T-helper 2 cell treated with Interferon-gamma antibody and Interleukin-4, amounts not matched to agents 5 μg/mL and 100 μg/mL, for 36 hours (primary cell): ENCODE measurements around the gene FAM111A.
A peak's percentile ranks its signal among the peaks of the same experiment; 100 is the strongest.

Source experiments
- DNase-seq: peaks from one replicate; pipeline ENCODE4 v3.0.0; 2021; ENCODE audit warnings: low spot score
- H3K27ac Mint-ChIP-seq: one replicate; pipeline ENCODE4 v1.8.0; 2021; ENCODE audit warnings: mild to moderate bottlenecking, mixed read lengths
- H3K27me3 Mint-ChIP-seq: one replicate; pipeline ENCODE4 v1.8.0; 2021; ENCODE audit warnings: low read depth, mixed read lengths
- H3K36me3 Mint-ChIP-seq: one replicate; pipeline ENCODE4 v1.8.0; 2021; ENCODE audit warnings: low read depth, mixed read lengths
- H3K4me1 Mint-ChIP-seq: one replicate; pipeline ENCODE4 v1.8.0; 2021; ENCODE audit warnings: low read depth, mixed read lengths
- H3K4me3 Mint-ChIP-seq: one replicate; pipeline ENCODE4 v1.8.0; 2022; ENCODE audit warnings: mild to moderate bottlenecking, moderate library complexity, mixed read lengths
- H3K9me3 Mint-ChIP-seq: one replicate; pipeline ENCODE4 v1.8.0; 2021; ENCODE audit warnings: mixed read lengths

The FAM111A gene

DNA sequence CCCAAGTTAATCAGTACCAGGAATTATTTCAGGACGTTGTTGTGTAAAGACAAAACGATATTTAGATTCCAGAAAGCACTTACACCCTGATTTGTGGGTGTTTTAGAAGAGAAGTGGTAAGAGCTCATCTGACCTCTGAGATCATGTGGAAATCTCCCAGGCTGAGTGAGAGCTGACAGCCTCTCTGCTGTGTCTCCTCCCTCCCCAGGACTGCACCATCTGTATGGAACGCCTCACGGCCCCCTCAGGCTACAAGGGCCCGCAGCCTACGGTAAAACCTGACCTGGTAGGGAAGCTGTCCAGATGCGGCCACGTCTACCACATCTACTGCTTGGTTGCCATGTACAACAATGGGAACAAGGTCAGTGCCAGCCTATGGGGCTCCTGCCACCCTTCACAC, 49.2 kb downstream of the FAM111A start:
- Mint-ChIP-seq H3K27me3 (peaks cover 5% of the 10 kb centered on the region), H3K4me1 (no peaks in the 10 kb centered on the region), H3K4me3 (no peak overlapping the region), H3K27ac (no peak overlapping the region), H3K36me3 (no peaks in the 10 kb centered on the region), H3K9me3 (no peaks in the 10 kb centered on the region)
- no peak for DNase-seq

DNA sequence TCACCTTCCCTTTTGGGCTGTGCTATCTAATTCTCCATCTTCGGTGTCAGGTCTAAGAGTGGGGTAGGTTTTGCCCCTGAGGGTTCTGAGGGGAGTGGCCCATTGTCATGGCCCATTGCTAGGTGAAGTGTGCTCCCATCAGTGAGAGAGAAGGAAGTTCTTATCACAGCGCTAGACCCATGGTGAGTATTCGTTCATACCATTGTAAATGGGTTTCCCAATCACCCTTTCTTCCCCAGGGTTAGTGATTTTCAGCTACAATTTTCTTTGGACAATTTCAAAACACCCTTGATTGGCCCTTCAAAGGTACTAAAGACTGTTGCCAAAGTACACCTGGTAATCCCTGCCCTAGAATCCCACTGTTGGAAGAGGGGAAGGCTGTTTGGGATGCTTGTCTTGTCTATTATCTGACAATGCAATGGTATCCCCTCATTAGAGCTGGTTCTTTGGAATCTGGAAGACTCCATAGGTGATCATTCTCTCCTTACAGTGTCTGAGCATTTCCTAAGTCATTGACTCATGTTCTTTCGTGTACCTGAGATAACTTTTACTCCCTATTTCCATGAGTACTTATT, 49.9 kb downstream of the FAM111A start:
- no peak overlapping the region for H3K27ac Mint-ChIP-seq
- no peak overlapping the region for H3K4me3 Mint-ChIP-seq
- DNase-seq: no peak
- peaks cover 5% of the 10 kb centered on the region for H3K27me3 Mint-ChIP-seq
- H3K36me3 Mint-ChIP-seq: no peaks in the 10 kb centered on the region
- no peaks in the 10 kb centered on the region for H3K9me3 Mint-ChIP-seq
- H3K4me1 Mint-ChIP-seq: no peaks in the 10 kb centered on the region

DNA sequence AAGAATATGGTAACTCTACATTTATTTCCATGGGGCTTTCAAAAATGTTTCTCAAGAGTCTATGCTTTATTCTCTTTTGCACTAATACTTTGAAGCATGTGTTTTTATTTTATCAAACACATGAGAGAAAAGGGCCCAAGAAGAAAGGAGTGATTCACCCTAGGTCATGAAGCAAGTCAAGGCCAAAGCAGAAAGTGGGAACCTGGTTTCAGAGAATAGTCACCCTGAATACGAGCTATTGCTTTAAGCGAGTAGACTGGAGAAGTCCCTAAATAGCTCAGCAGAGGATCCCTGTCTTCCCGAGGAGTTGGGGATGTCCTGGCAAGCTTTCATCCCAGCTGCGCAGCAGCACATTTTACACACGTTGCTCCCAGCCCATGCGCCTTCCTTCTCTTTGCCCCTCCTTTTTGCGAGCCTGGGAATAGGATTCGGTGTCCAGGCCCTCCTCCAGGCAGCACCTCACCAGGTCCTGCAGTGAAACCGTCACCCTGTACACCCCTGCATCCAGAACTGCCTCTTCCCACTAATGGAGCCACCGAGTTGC, 51.0 kb downstream of the FAM111A start:
- DNase-seq: no peak
- no peak overlapping the region for H3K27ac Mint-ChIP-seq
- H3K4me1 Mint-ChIP-seq: no peaks in the 10 kb centered on the region
- no peaks in the 10 kb centered on the region for H3K9me3 Mint-ChIP-seq
- H3K27me3 Mint-ChIP-seq: peaks cover 5% of the 10 kb centered on the region
- no peaks in the 10 kb centered on the region for H3K36me3 Mint-ChIP-seq
- no peak overlapping the region for H3K4me3 Mint-ChIP-seq

DNA sequence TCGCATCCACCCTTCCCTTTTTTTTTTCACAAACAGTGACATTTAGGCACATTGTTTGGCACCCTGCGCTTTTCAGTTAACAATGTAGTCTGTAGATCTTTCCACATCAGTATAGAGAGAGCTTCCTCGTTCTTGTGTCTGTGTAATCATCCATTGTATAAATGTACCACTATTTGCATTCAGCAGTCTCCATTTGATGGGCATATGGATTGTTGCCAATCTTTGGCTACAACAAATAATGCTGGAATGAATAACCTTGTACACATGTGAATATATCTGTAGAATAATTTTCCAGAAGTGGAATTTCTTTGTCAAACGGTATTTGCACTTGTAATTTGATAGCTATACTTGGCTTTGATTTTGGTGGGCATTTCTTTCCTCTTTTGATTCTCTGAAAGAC, 52.9 kb downstream of the FAM111A start:
- H3K27me3 Mint-ChIP-seq: peaks cover 5% of the 10 kb centered on the region
- no peaks in the 10 kb centered on the region for H3K36me3 Mint-ChIP-seq
- H3K4me1 Mint-ChIP-seq: no peaks in the 10 kb centered on the region
- H3K27ac Mint-ChIP-seq: no peak overlapping the region
- H3K9me3 Mint-ChIP-seq: no peaks in the 10 kb centered on the region
- DNase-seq: no peak
- H3K4me3 Mint-ChIP-seq: no peak overlapping the region

DNA sequence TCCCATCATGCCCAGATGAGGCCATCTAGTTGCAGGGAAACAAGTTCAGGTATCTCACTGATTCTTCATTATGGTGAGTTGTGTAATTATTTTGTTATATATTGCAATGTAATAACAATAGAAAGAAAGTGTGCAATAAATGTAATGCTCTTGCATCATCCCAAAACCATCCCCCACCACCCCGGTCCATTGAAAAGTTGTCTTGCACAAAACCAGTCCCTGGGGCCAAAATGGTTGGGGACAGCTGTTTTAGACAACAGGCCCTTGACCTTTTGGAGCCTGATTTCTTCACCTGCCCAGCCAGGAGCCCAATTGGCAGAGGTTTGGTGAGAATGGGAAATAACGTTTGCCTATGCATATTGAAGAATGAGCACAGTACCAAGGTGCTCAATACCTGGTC, 54.1 kb downstream of the FAM111A start:
- Mint-ChIP-seq H3K9me3 (no peaks in the 10 kb centered on the region), H3K27ac (no peak overlapping the region), H3K4me1 (no peaks in the 10 kb centered on the region), H3K4me3 (no peak overlapping the region), H3K36me3 (no peaks in the 10 kb centered on the region), H3K27me3 (peaks cover 2% of the 10 kb centered on the region)
- no peak for DNase-seq

DNA sequence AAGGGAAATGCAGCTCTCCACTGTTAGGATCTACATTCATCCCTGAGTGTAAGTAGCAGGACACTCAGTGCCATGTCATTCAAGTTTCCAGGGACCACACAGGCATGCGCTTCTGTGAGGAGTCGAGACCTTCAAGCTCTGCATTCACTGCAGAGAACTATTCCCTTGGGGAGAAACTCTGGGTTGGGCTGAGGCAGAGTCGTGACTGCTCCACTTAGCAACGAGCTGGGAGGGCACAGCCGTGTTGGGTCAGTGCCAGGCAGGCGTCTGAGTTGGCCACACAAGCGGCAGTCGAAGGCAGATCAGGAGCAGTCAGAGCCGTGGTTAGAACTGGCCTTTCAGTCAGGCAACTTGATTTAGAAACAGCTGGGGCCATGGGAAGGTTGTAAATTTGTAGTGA, 55.3 kb downstream of the FAM111A start:
- Mint-ChIP-seq H3K36me3 (no peaks in the 10 kb centered on the region), H3K27ac (no peak overlapping the region), H3K27me3 (peaks cover 2% of the 10 kb centered on the region), H3K4me1 (no peaks in the 10 kb centered on the region), H3K4me3 (no peak overlapping the region), H3K9me3 (no peaks in the 10 kb centered on the region)
- no peak for DNase-seq

DNA sequence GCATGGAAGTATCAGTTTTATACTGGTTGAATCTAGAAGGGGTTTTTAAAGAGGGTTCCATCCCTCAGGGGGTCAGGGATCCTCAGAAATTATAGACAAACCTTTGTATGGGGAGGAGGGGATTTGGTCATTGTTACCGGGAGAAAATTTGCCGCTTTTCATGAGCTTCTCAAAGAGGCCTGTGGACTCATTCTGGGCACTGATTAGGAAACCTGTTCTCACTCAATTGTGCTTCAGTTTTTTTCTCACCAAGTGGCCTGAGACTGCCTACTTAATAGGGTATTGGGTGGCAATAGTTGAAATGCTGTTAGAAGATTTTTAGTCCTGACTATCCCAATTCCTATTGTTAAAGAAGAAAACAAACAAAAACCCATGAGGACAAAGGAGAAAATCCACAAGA, 56.1 kb downstream of the FAM111A start:
- no peaks in the 10 kb centered on the region for H3K9me3 Mint-ChIP-seq
- no peaks in the 10 kb centered on the region for H3K4me1 Mint-ChIP-seq
- H3K4me3 Mint-ChIP-seq: no peak overlapping the region
- H3K27ac Mint-ChIP-seq: no peak overlapping the region
- H3K27me3 Mint-ChIP-seq: peaks cover 2% of the 10 kb centered on the region
- no peaks in the 10 kb centered on the region for H3K36me3 Mint-ChIP-seq
- no peak for DNase-seq

DNA sequence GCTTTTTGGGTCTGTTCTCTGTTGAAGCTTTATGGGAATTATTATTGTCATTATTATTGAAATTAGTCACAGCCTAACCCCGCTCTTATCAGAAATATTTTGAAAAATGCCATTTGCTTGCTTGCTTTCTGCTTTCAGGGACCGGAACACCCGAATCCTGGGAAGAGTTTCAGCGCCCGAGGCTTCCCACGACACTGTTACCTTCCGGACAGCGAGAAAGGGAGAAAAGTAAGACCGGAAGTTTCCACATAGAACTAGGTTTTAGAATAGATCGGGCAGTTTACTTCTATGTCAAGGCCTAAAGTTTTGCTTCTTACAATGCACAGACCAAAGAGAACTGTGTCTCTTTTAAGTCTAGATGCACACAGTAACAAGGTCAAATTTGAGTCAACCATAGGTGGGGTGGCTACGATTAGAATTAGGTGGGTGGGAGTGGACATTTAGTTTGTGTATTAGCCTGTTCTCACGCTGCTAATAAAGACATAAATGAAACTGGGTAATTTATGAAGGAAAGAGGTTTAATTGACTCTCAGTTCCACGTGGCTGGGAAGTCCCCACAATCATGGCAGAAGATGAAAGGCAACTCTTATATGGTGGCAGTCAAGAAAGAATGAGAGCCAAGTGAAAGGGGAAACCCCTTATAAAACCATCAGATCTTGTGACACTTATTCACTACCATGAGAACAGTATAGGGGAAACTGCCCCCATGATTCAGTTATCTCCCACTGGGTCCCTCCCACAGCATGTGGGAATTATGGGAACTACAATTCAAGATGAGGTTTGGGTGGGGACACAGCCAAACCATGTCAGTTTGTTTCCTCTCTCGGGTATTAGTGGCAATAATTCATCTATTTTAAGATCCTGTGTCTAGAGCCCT, 57.1 kb downstream of the FAM111A start:
- peak; percentile 8 for DNase-seq
- H3K27me3 Mint-ChIP-seq: peaks cover 2% of the 10 kb centered on the region
- H3K4me3 Mint-ChIP-seq: no peak overlapping the region
- no peaks in the 10 kb centered on the region for H3K9me3 Mint-ChIP-seq
- H3K36me3 Mint-ChIP-seq: no peaks in the 10 kb centered on the region
- no peak overlapping the region for H3K27ac Mint-ChIP-seq
- H3K4me1 Mint-ChIP-seq: no peaks in the 10 kb centered on the region

DNA sequence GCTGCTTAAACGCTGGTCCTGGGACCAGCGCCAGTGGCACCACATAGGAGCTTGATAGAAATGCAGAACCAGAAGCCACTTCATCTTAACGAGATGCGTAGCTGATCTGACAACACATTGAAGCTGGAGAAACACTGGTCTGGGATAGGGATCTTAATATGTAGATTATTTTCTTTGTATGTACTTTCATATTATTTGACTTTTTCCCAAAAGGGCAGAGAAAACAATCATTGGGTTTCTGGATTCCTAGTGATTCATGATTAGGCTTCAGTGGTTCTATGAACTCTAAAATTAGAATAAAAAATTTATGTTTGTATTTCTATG, 57.7 kb downstream of the FAM111A start:
- Mint-ChIP-seq H3K27me3 (peaks cover 2% of the 10 kb centered on the region), H3K36me3 (no peaks in the 10 kb centered on the region), H3K4me1 (no peaks in the 10 kb centered on the region), H3K4me3 (no peak overlapping the region), H3K27ac (no peak overlapping the region), H3K9me3 (no peaks in the 10 kb centered on the region)
- no peak for DNase-seq

DNA sequence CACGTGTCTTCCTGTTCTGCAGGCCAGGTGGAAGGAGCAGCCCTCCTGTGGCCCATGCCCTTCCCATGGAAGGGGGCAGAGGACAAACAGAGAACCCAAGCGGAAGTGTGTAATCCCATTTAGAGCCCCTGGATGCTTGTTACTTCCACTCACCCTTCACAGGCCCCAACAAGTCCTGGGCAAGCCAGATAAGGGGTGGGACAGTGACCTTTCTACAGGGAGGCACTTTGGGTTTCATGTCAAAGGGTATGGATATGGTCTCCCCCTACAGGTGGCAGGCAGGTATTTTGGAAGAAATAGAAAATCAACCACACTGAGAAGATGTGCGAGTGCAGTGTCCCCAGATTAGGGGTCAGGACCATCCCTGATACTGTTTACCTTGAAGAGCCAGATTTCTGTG, 58.7 kb downstream of the FAM111A start:
- Mint-ChIP-seq H3K36me3 (no peaks in the 10 kb centered on the region), H3K4me3 (no peak overlapping the region), H3K4me1 (no peaks in the 10 kb centered on the region), H3K27me3 (no peaks in the 10 kb centered on the region), H3K27ac (no peak overlapping the region), H3K9me3 (no peaks in the 10 kb centered on the region)
- DNase-seq: no peak
